ENCODE data around the gene RFNG.

Gene RFNG

GRCh38 chr17:82013341-82013740, 38.3 kb downstream of the RFNG start:
- TF ChIP-seq CTCF (IDR thresholded peaks at IDR 0.05) (no peak), ZFX (IDR thresholded peaks at IDR 0.05; ENCODE audit: borderline replicate concordance) (no peak)
- no peak overlapping the region for H3K27ac ChIP-seq

GRCh38 chr17:82012640-82013295, 38.8 kb downstream of the RFNG start:
- no peak overlapping the region for H3K27ac ChIP-seq
- TF ChIP-seq ZFX (IDR thresholded peaks at IDR 0.05; ENCODE audit: borderline replicate concordance): no peak
- no peak for TF ChIP-seq CTCF (IDR thresholded peaks at IDR 0.05)

GRCh38 chr17:82012261-82012639, 39.4 kb downstream of the RFNG start:
- TF ChIP-seq ZFX (IDR thresholded peaks at IDR 0.05; ENCODE audit: borderline replicate concordance): no peak
- no peak overlapping the region for H3K27ac ChIP-seq

GRCh38 chr17:82011617-82012187, 39.9 kb downstream of the RFNG start:
- no peak for TF ChIP-seq CTCF (IDR thresholded peaks at IDR 0.05)
- no peak for TF ChIP-seq ZFX (IDR thresholded peaks at IDR 0.05; ENCODE audit: borderline replicate concordance)
- no peak overlapping the region for H3K27ac ChIP-seq

GRCh38 chr17:82010575-82011525, 40.8 kb downstream of the RFNG start:
- no peak overlapping the region for H3K27ac ChIP-seq
- TF ChIP-seq CTCF (IDR thresholded peaks at IDR 0.05): no peak
- TF ChIP-seq ZFX (IDR thresholded peaks at IDR 0.05; ENCODE audit: borderline replicate concordance): no peak

GRCh38 chr17:82009413-82009812, 42.2 kb downstream of the RFNG start:
- H3K27ac ChIP-seq: no peak overlapping the region
- TF ChIP-seq CTCF (IDR thresholded peaks at IDR 0.05) (no peak), ZFX (IDR thresholded peaks at IDR 0.05; ENCODE audit: borderline replicate concordance) (no peak)

GRCh38 chr17:82008941-82009405, 42.6 kb downstream of the RFNG start:
- TF ChIP-seq ZFX (IDR thresholded peaks at IDR 0.05; ENCODE audit: borderline replicate concordance) (no peak), CTCF (IDR thresholded peaks at IDR 0.05) (no peak)
- H3K27ac ChIP-seq: no peak overlapping the region
